SK-N-MC (cell line): ENCODE measurements around the gene JAM2.

Source experiments
- EZH2 ChIP-seq: fragments of 200-600 bp; sonication (generic); IDR thresholded peaks from one replicate; pipeline ENCODE4 v1.6.1; 2017; ENCODE audit warnings: antibody characterized with exemption
- POLR2AphosphoS5 ChIP-seq: IDR thresholded peaks from 2 replicates; pipeline ENCODE4 v1.6.1; 2012; ENCODE audit warnings: mild to moderate bottlenecking, low read depth, low read length, borderline replicate concordance

DNA sequence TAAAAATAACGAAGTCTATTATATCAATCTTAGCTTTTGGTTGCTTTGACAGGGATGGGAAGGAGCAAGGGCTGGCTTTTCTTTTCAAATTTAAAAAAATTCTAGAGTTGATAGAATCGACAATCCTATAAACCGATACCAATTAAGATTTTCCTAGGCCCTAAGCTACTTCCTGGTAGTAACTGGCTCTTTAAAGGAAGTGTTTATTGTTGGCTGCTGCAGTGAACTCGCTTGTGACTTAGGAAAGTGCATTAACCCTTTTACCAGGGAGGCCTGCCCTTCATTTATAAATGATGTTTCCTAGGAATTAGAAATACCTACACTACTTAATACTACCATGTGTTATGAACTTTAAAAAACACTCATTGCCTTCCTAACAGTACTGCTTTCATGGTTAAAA lies 62.5 kb downstream of the JAM2 start:
- TF ChIP-seq POLR2AphosphoS5, result no peak
- no peak for TF ChIP-seq EZH2
